ENCODE measurements around the gene CDH22. TPM values are rescaled to one million over a fixed set of nuclear protein-coding genes. Genes with fewer than 3 reads are reported as not detected.

CDH22 gene
- total and polyA plus RNA-seq, 10 of the 15 experiments (the other 5 are each of a cell fraction or from before 2014, with no cell fraction given), result not detected

- CTCF ChIA-PET, result interaction anchor here (0.9 to 1.8 kb wide), 3 partner anchors 19 to 62 kb away, joined by 3 to 6 read pairs (median 3); no protein-coding TSS in a partner anchor
- H3K36me3 ChIP-seq (ENCODE audit: control insufficient read depth in 2 of 2, insufficient read depth in 2 of 2, low read length in 1 of 2), result no peaks in the 10 kb centered on the region
- WGBS (ENCODE audit: insufficient coverage, insufficient replicate concordance, low lambda C conversion rate, missing lambda C conversion rate), result 6% methylated on average over 6 of the region's 6 CpGs
- H2AFZ ChIP-seq (ENCODE audit: control insufficient read depth, low read depth, low read length), result no peak overlapping the region
- no peaks in the 10 kb centered on the region for H3K9me3 ChIP-seq (replicated peaks; ENCODE audit: control insufficient read depth, insufficient read depth, low read length)
- no peak overlapping the region for H3K27ac ChIP-seq (ENCODE audit: control insufficient read depth, insufficient read depth)
- DNase-seq (ENCODE audit: low read depth, low spot score), result no peak
- H3K4me3 ChIP-seq, result no peak overlapping the region
- H3K4me2 ChIP-seq (ENCODE audit: control insufficient read depth, insufficient read depth), result no peak overlapping the region
- RAD21 ChIA-PET (ENCODE audit: unreplicated experiment), result no interaction called here
- BruUV-seq (replicated peaks), result no TSS peak
- H3K9ac ChIP-seq (ENCODE audit: control insufficient read depth, insufficient read depth, low read length), result no peak overlapping the region
- SMC1A ChIA-PET (ENCODE audit: uncharacterized antibody, unreplicated experiment), result interaction anchor here (0.5 to 1.0 kb wide), 2 partner anchors 17 to 400 kb away, joined by 3 read pairs; no protein-coding TSS in a partner anchor
- intact Hi-C loops (cut with micrococcal nuclease; ENCODE audit: unreplicated experiment) (no loop called here), in situ Hi-C loops (cut with MboI) (no loop called here)
- no peaks in the 10 kb centered on the region for H3K79me2 ChIP-seq (ENCODE audit: control insufficient read depth, insufficient read depth, low read length)
- no peaks in the 10 kb centered on the region for H3K4me1 ChIP-seq (ENCODE audit: control insufficient read depth, insufficient read depth, low read length)
- no peak for ATAC-seq
- FAIRE-seq, result no peak
- POLR2A ChIA-PET, result interaction anchor here (0.8 kb wide), 1 partner anchor 38 kb away, joined by 4 read pairs; no protein-coding TSS in a partner anchor
- H4K20me1 ChIP-seq (ENCODE audit: control insufficient read depth, insufficient read depth), result no peaks in the 10 kb centered on the region
- peaks cover 0 to 1% of the 10 kb centered on the region in 2 experiments; a peak in 3 of 4 replicates for H3K27me3 ChIP-seq (replicated peaks in 1 of 2; ENCODE audit: control insufficient read depth in 2 of 2, insufficient read depth in 2 of 2, low read length in 1 of 2)
- TF ChIP-seq ZNF384 (IDR thresholded peaks at IDR 0.05; ENCODE audit: borderline replicate concordance, low read depth, low read length) (no peak), BCL11A (IDR thresholded peaks at IDR 0.05; ENCODE audit: low read depth, low read length) (no peak), PBX3 (IDR thresholded peaks at IDR 0.05; ENCODE audit: insufficient replicate concordance, low read depth, low read length) (no peak), SKIL (IDR thresholded peaks at IDR 0.05; ENCODE audit: low read depth, poor library complexity, severe bottlenecking) (no peak), SUZ12 (IDR thresholded peaks at IDR 0.05; ENCODE audit: unreplicated experiment) (no peak), BRCA1 (IDR thresholded peaks at IDR 0.05; ENCODE audit: low read depth, low read length) (no peak), CBX5 (IDR thresholded peaks at IDR 0.05; ENCODE audit: low read depth) (no peak), CTCF (IDR thresholded peaks at IDR 0.05 in 2 of 3, conservative IDR thresholded peaks at IDR 0.05 in 1 of 3; ENCODE audit: control insufficient read depth in 2 of 3, extremely low read depth in 1 of 3, insufficient read depth in 1 of 3, low read depth in 3 of 3, low read length in 3 of 3) (no peak), POLR2A (IDR thresholded peaks at IDR 0.05; ENCODE audit: low read depth, low read length) (no peak), HDAC6 (IDR thresholded peaks at IDR 0.05; ENCODE audit: unreplicated experiment) (no peak), MXI1 (IDR thresholded peaks at IDR 0.05; ENCODE audit: low read depth, low read length) (no peak), IKZF1 (conservative IDR thresholded peaks at IDR 0.05) (no peak), E2F4 (IDR thresholded peaks at IDR 0.05; ENCODE audit: low read depth, low read length) (no peak), HDAC2 (IDR thresholded peaks at IDR 0.05) (no peak), USF2 (IDR thresholded peaks at IDR 0.05; ENCODE audit: borderline replicate concordance, low read depth, low read length) (no peak), USF1 (IDR thresholded peaks at IDR 0.05; ENCODE audit: borderline replicate concordance, extremely low read length, insufficient read depth, low read depth, low read length) (no peak)
Observed at GRCh38 chr20:46157076-46157592, 151.2 kb downstream of the CDH22 start.

Measured in GM12878 (cell line).